ENCODE measurements around the gene GATM.

The GATM gene

GRCh38 chr15:45338417-45338816 lies 39.9 kb downstream of the GATM start:
- no peak for DNase-seq (ENCODE audit: low spot score)
- no peak for TF ChIP-seq CTCF (IDR thresholded peaks at IDR 0.05; ENCODE audit: extremely low read depth, missing control alignments)

GRCh38 chr15:45337224-45337623 lies 41.1 kb downstream of the GATM start:
- DNase-seq (ENCODE audit: low spot score), result no peak
- no peak for TF ChIP-seq CTCF (IDR thresholded peaks at IDR 0.05; ENCODE audit: extremely low read depth, missing control alignments)

- DNase-seq (ENCODE audit: low spot score), result no peak
These were observed 44.8 kb downstream of the GATM start for GRCh38 chr15:45333550-45333949.

GRCh38 chr15:45332694-45333093 lies 45.6 kb downstream of the GATM start:
- no peak for DNase-seq (ENCODE audit: low spot score)
- no peak for TF ChIP-seq CTCF (IDR thresholded peaks at IDR 0.05; ENCODE audit: extremely low read depth, missing control alignments)

More at GRCh38 chr15:45333550-45333949, 44.8 kb downstream of the GATM start:
- no peak for TF ChIP-seq CTCF (IDR thresholded peaks at IDR 0.05; ENCODE audit: extremely low read depth, missing control alignments)

GRCh38 chr15:45331972-45332371 lies 46.4 kb downstream of the GATM start:
- TF ChIP-seq CTCF (IDR thresholded peaks at IDR 0.05; ENCODE audit: extremely low read depth, missing control alignments), result no peak
- no peak for DNase-seq (ENCODE audit: low spot score)

GRCh38 chr15:45328663-45329062 lies 49.7 kb downstream of the GATM start:
- TF ChIP-seq CTCF (IDR thresholded peaks at IDR 0.05; ENCODE audit: extremely low read depth, missing control alignments), result no peak
- DNase-seq (ENCODE audit: low spot score), result no peak

- no peak for DNase-seq (ENCODE audit: low spot score)
- TF ChIP-seq CTCF (IDR thresholded peaks at IDR 0.05; ENCODE audit: extremely low read depth, missing control alignments), result no peak
These were observed 51.6 kb downstream of the GATM start for GRCh38 chr15:45326741-45327140.
